IPS-11a (cell line): ENCODE measurements around the gene RSF1.

ENCODE experiments used
- H3K4me3 ChIP-seq: one replicate; pipeline ENCODE4 v1.5.1; 2013; ENCODE audit warnings: low read depth, low read length, control low read depth

RSF1 gene

DNA sequence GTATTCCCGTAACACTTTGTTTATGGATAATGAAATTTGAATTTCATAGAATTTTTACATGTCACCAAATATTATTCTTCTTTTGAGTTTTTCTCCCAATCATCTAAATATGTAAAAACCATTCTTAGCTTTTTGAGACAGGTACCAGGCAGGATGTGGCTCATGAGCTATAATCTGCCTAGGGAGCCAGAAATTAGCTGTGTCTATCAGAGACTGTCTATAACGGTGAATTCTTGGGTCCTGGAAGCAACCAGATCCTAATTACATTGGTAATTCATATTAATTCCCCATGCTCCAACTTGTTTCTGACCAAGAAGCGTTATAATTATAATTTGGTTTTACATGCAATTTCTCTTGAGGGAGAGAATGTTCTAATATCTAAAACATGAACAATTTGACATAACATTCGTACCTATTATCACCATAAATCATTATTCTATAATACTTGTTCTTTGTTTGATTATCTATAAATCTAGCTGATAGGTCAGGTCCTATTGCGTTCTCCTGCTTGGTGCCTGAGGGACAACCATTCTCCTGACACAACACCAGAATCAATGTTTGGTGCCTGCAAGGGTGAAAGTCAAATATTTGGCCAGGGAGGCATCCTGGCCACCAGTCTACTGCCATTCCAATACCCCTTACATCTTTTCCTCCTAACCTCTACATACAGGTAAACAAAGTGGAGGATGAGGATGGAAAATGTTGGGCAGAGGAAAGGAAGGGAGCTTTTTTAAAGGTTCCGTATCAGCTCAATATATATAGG lies 69.9 kb downstream of the RSF1 start:
- H3K4me3 ChIP-seq: no peak overlapping the region

- no peak overlapping the region for H3K4me3 ChIP-seq
Measured at GRCh38 chr11:77749232-77749631, 71.3 kb downstream of the RSF1 start.

- no peak overlapping the region for H3K4me3 ChIP-seq
Measured at GRCh38 chr11:77748266-77748665, 72.3 kb downstream of the RSF1 start.

- no peak overlapping the region for H3K4me3 ChIP-seq
Measured at GRCh38 chr11:77747381-77747969, 73.0 kb downstream of the RSF1 start.

- no peak overlapping the region for H3K4me3 ChIP-seq
Measured at GRCh38 chr11:77736473-77736872, 84.0 kb downstream of the RSF1 start.

- H3K4me3 ChIP-seq: no peak overlapping the region
Measured at GRCh38 chr11:77734890-77735289, 85.6 kb downstream of the RSF1 start.

GRCh38 chr11:77732143-77732542 lies 88.4 kb downstream of the RSF1 start:
- H3K4me3 ChIP-seq: no peak overlapping the region

DNA sequence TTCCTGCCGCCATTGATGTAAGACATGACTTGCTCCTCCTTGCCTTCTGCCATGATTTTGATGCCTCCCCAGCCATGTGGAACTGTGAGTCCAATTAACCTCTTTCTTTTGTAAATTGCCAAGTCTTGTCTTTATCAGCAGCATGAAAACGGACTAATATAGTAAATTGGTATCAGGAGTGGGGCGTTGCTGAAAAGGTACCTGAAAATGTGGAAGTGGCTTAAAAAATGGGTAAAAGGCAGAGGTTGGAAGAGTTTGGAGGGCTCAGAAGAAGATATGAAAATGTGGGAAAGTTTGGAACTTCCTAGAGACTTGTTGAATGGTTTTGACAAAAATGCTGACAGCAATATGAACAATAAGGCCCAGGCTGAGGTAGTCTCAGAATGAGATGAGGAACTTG lies 89.7 kb downstream of the RSF1 start:
- no peak overlapping the region for H3K4me3 ChIP-seq

- H3K4me3 ChIP-seq: no peak overlapping the region
Measured at GRCh38 chr11:77729063-77729462, 91.5 kb downstream of the RSF1 start.

GRCh38 chr11:77728203-77728786 lies 92.2 kb downstream of the RSF1 start:
- no peak overlapping the region for H3K4me3 ChIP-seq

DNA sequence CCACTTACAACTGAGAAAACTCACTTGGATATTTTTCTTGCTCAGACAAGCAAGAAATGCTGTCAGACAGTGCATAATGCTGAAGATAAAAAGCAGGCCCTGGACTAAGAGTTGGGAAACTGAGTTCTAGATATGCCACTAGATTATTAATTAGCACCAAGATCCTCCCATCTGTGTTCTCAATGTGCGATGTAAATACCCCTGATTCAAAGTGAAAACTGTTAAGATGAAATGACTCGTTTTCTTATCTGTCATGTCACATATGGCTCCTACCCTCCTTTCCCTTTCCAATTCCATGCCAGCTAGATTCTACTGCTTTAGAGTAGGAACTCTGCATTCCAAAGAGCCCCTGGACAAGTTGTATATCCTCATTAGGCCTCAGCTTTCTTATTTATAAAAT lies 94.0 kb downstream of the RSF1 start:
- no peak overlapping the region for H3K4me3 ChIP-seq

- H3K4me3 ChIP-seq: no peak overlapping the region
Measured at GRCh38 chr11:77725433-77725832, 95.1 kb downstream of the RSF1 start.

DNA sequence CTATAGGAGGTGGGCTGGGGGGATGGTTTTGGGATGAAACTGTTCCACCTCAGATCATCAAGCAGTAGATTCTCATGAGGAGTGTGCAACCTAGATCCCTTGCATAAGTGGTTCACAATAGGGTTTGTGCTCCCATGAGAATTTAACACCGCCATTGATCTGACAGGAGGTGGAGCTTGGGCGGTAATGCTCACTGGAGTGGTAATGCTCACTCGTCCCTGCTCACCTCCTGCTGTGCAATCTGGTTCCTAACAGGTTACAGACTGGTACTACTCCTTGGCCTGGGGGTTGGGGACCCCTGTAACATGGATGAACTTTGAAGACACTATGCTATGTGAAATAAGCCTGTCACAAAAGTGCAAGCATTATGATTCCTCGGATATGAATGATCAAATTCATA lies 95.9 kb downstream of the RSF1 start:
- H3K4me3 ChIP-seq: no peak overlapping the region

DNA sequence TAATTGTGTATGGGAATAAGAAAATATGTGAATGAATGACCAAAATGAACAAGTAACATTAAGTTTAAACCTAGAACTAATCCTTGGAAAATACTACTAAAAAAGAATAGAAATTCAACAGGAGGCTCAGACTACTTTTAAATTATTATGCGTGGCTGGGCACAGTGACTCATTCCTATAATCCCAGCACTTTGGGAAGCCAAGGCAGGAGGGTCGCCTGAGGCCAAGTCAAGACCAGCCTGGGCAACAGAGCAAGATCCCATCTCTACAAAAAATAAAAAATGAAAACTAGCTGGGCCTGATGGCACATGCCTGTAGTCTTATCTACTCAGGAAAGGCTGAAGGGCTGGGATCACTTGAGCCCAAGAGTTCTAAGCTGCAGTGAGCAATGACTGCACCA lies 97.5 kb downstream of the RSF1 start:
- H3K4me3 ChIP-seq: no peak overlapping the region

- no peak overlapping the region for H3K4me3 ChIP-seq
Measured at GRCh38 chr11:77710358-77710757, 110.2 kb downstream of the RSF1 start.

DNA sequence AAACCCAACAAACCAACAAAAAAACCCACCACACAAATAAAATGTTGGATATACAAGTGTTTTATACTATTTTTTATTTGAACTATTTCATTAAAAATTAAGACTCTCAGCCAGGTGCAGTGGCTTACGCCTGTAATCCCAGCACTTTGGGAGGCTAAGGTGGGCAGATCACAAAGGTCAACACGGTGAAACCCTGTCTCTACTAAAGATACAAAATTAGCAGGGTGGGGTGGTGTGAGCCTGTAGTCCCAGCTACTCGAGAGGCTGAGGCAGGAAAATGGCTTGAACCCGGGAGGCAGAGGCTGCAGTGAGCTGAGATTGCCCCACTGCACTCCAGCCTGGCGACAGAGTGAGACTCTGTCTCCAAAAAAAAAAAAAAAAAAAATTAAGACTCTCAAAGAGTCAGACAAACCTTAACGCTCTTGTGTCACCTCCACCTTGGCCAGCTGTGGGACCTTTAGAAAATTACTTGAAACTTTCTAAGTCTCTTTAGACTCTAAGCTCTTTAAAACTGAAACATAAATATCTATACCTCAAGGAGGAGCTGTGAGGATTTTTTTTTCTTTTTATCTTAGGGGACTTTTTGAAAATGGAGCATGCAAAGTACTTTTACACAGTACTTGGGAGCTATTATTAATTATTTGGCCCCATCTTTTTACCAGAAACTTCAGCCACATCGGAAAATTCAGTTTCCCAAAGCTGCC lies 114.5 kb downstream of the RSF1 start:
- H3K4me3 ChIP-seq: no peak overlapping the region

GRCh38 chr11:77705195-77705875 lies 115.2 kb downstream of the RSF1 start:
- no peak overlapping the region for H3K4me3 ChIP-seq

DNA sequence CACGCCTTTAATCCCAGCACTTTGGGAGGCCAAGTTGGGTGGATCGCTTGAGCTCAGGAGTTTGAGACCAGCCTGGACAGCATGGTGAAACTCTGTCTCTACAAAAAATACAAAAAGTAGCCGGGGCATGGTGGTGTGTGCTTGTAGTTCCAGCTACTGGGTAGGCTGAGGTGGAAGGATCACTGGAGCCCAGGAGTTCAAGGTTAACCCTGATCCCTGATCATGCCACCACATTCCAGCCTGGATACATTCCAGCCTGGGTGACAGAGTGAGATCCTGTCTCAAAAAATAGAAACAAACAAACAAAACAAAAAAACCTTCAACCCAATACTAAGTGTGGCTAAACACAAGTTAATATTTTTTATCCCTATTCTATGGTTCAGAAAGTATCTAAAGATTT lies 116.5 kb downstream of the RSF1 start:
- H3K4me3 ChIP-seq: no peak overlapping the region

DNA sequence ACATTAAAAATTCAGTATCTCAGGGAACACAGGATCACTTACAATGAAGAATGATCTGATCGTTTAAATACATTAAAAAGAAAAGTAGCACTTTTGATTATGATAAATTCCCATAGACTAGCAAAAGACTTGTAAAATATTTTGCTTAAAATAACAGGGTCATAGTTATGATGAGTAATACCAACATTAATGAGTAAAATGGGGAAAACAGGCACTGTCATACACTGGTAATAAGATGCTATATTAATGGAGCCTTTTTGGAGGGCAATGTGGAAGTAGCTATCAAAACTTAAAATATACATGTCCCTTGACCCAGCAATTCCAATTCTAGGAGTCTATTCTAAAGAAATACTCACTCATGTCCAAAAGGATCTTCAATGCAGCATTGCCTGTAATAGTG lies 121.1 kb downstream of the RSF1 start:
- H3K4me3 ChIP-seq: no peak overlapping the region

DNA sequence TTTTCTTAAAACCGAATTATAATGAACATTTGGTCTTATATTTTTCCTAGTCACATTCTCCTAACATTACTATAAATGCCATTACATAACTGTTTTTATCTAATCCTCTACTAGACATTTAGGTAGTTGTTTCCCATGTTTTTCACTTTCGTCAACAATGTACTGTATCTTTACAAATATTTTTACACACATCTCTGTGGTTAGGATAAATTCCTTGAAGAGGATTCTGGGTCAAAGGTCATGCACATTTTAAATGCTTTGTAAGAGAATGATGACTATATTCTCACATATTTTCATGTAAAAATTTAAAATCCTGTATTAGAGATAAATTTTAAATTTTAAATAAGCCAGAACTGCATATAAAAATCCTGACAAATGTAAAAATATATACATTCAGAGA lies 121.6 kb downstream of the RSF1 start:
- no peak overlapping the region for H3K4me3 ChIP-seq

DNA sequence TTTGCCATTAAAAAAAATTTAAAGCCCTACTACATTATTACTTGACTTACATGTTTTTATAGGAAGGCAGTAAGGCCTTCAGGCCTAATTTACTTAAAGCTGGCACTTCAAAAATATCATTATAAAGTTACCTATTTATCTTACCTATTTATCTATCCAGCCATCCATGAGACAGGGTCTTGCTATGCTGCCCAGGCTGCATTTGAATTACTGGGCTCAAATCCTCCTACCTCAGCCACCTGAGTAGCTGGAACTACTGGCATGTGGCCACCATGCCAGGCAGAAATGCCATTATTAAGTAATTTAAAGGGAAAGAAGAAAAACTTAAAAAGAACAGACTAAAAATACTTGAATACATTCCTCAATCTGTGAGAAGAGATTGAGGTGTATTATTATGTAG lies 122.7 kb downstream of the RSF1 start:
- no peak overlapping the region for H3K4me3 ChIP-seq
